Endodermal cell (in vitro differentiated cells): ENCODE measurements around the gene MXRA7. TPM values are rescaled to one million over a fixed set of nuclear protein-coding genes. Genes with fewer than 3 reads are reported as not detected.
A peak's percentile ranks its signal among the peaks of the same experiment; 100 is the strongest.
"Not testable (repeated sequence)": the region's sequence is repeated elsewhere in the genome, so short reads cannot be mapped to it uniquely, and the experiment has no call there.

Source experiments
- DNase-seq: peaks from one replicate; pipeline ENCODE4 v3.0.0-alpha.2; 2017
- H3K27ac ChIP-seq: 2 replicates; pipeline ENCODE4 v1.5.1; 2013; ENCODE audit warnings: mild to moderate bottlenecking, low read depth, low read length, moderate library complexity
- H3K27me3 ChIP-seq: 2 replicates; pipeline ENCODE4 v1.6.1; 2013; ENCODE audit warnings: mild to moderate bottlenecking, low read length, moderate library complexity; ENCODE audit not compliant: insufficient read depth, control insufficient read depth, poor library complexity, severe bottlenecking
- H3K36me3 ChIP-seq: 2 replicates; pipeline ENCODE4 v1.7.0; 2013; ENCODE audit warnings: mild to moderate bottlenecking, low read length, moderate library complexity; ENCODE audit not compliant: control insufficient read depth, insufficient read depth
- H3K4me1 ChIP-seq: one replicate; pipeline ENCODE4 v1.7.0; 2013; ENCODE audit warnings: low read length; ENCODE audit not compliant: control insufficient read depth, insufficient read depth
- H3K4me3 ChIP-seq: 2 replicates; pipeline ENCODE4 v1.5.1; 2013; ENCODE audit warnings: mild to moderate bottlenecking, low read length, moderate library complexity
- H3K9ac ChIP-seq: 2 replicates; pipeline ENCODE4 v1.6.1; 2013; ENCODE audit warnings: mild to moderate bottlenecking, low read length, moderate library complexity; ENCODE audit not compliant: poor library complexity, severe bottlenecking; ENCODE audit errors: extremely low read depth
- H3K9me3 ChIP-seq: 2 replicates; pipeline ENCODE4 v1.6.1; 2013; ENCODE audit warnings: mild to moderate bottlenecking, low read length, moderate library complexity; ENCODE audit not compliant: control insufficient read depth
- H3K27ac Mint-ChIP-seq: 2 replicates; pipeline ENCODE4 v1.8.0; 2020; ENCODE audit warnings: mixed read lengths
- H3K27me3 Mint-ChIP-seq: 2 replicates; pipeline ENCODE4 v1.8.0; 2021; ENCODE audit warnings: mild to moderate bottlenecking, mixed read lengths; ENCODE audit not compliant: insufficient read depth
- H3K36me3 Mint-ChIP-seq: 2 replicates; pipeline ENCODE4 v1.8.0; 2020; ENCODE audit warnings: low read depth, mixed read lengths
- H3K4me1 Mint-ChIP-seq: 2 replicates; pipeline ENCODE4 v1.8.0; 2020; ENCODE audit warnings: mixed read lengths
- H3K4me3 Mint-ChIP-seq: 2 replicates; pipeline ENCODE4 v1.8.0; 2020; ENCODE audit warnings: mild to moderate bottlenecking, moderate library complexity, mixed read lengths
- H3K9me3 Mint-ChIP-seq: 2 replicates; pipeline ENCODE4 v1.8.0; 2020; ENCODE audit warnings: mild to moderate bottlenecking, mixed read lengths
- WGBS, 2 experiments: methylation state at CpG; one replicate each; pipeline versions ENCODE4 v1.1.5 to v1.1.7; 2013; ENCODE audit warnings: missing lambda C conversion rate in 2 of 2, mixed read lengths in 1 of 2; ENCODE audit not compliant: insufficient coverage in 1 of 2, insufficient read length in 1 of 2; 5-methylcytosine and 5-hydroxymethylcytosine counted together
- total RNA-seq, 2 donors: library from RNA; stranded (reverse); fragmentation: NEBNext Ultra II Directional in 1 of 2; extraction: Animal tissue kit (Norgen Biotek cat#: 25700) in 1 of 2; gene quantifications; 2 replicates in 1 of 2; 3 replicates in 1 of 2; pipeline ENCODE4 v1.2.1, GENCODE V29; 2021
- TF ChIP-seq, protein P1 (sequence below): fragments of 200-600 bp; sonication (generic); conservative IDR thresholded peaks from 2 replicates; pipeline ENCODE4 v1.5.0; 2021; ENCODE audit warnings: antibody characterized with exemption, mild to moderate bottlenecking

The MXRA7 gene
- total RNA-seq, 2 donors from 2014 or later = 61.6 to 77.1 TPM

DNA sequence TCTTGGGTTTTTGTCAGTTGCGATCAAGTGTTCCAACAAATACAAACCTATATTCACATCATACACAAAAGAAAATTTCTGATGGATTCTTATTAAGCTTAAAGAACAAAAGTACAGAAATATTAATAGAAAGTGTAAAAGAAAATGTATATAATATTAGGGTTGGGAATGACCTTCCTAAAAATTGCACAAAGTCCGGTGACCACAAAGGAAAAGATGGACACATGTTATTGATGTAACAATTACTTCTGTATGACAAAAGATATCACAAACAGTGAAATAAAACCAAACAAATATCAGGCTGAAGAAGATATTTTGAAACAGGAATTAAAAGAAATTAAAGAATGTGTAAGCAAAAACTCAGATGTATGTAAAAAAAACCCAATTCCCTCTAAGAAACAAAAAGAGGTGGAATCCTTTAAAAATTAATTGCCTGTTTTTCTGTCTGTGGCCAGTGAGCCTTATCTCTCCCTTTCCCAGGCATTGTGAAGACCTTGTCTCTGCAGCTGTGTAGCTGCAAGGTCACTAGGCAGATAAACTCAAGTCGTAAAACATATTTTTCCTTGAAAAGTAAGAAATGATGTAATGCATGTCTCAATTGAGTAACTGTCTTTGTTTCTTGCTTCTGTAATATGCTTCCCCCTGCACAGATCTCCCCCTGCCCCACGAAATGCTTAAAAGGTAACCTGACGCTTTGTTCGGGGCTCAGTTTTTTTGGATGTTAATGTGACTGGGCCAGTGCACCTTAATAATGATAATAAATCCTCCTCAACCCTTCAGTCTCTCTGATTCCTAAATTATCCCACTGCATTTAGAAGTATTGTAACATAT is 70.0 kb downstream of the MXRA7 start:
- peaks cover 9% of the 10 kb centered on the region for H3K27me3 Mint-ChIP-seq
- Histone ChIP-seq H3K9ac (no peak overlapping the region), H3K36me3 (no peaks in the 10 kb centered on the region), H3K27ac (no peak overlapping the region), H3K27me3 (no peaks in the 10 kb centered on the region), H3K4me3 (no peak overlapping the region), H3K9me3 (no peaks in the 10 kb centered on the region), H3K4me1 (peaks cover 7% of the 10 kb centered on the region)
- WGBS, 2 experiments = 84% methylated on average over 5 of the region's 6 CpGs; no CpG with 5 or more reads in 1 of the 2 experiments
- no peak overlapping the region for H3K4me3 Mint-ChIP-seq
- H3K27ac Mint-ChIP-seq = peak overlapping the region; percentile 48
- peaks cover 21% of the 10 kb centered on the region for H3K4me1 Mint-ChIP-seq
- no peak for DNase-seq
- TF ChIP-seq, protein P1, sequence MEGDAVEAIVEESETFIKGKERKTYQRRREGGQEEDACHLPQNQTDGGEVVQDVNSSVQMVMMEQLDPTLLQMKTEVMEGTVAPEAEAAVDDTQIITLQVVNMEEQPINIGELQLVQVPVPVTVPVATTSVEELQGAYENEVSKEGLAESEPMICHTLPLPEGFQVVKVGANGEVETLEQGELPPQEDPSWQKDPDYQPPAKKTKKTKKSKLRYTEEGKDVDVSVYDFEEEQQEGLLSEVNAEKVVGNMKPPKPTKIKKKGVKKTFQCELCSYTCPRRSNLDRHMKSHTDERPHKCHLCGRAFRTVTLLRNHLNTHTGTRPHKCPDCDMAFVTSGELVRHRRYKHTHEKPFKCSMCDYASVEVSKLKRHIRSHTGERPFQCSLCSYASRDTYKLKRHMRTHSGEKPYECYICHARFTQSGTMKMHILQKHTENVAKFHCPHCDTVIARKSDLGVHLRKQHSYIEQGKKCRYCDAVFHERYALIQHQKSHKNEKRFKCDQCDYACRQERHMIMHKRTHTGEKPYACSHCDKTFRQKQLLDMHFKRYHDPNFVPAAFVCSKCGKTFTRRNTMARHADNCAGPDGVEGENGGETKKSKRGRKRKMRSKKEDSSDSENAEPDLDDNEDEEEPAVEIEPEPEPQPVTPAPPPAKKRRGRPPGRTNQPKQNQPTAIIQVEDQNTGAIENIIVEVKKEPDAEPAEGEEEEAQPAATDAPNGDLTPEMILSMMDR = no peak
- H3K36me3 Mint-ChIP-seq = no peaks in the 10 kb centered on the region
- no peaks in the 10 kb centered on the region for H3K9me3 Mint-ChIP-seq

DNA sequence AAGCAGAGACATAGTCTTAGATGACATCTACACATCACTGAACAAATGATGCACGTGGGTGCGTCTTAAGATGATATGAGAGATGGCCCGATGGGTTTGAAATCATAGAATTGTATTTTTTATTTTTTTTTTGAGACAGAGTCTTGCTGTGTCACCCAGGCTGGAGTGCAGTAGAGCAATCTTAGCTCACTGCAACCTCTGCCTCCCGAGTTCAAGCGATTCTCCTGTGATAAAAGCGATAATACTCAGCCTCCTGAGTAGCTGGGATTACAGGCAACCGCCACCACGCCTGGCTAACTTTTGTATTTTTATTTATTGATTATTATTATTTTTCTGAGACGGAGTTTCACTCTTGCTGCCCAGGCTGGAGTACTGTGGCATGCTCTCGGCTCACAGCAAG is 72.5 kb downstream of the MXRA7 start:
- Mint-ChIP-seq H3K4me1 (peaks cover 25% of the 10 kb centered on the region), H3K9me3 (no peaks in the 10 kb centered on the region), H3K27me3 (peaks cover 2% of the 10 kb centered on the region), H3K27ac (no peak overlapping the region), H3K4me3 (no peak overlapping the region), H3K36me3 (no peaks in the 10 kb centered on the region)
- no peaks in the 10 kb centered on the region for H3K27me3 ChIP-seq
- DNase-seq = no peak
- 90 to 98% methylated on average over 8 of the region's 10 CpGs for WGBS, 2 experiments
- H3K9me3 ChIP-seq = no peaks in the 10 kb centered on the region
- no peak overlapping the region for H3K9ac ChIP-seq
- TF ChIP-seq, protein P1 = no peak
- H3K4me3 ChIP-seq = no peak overlapping the region
- H3K36me3 ChIP-seq = no peaks in the 10 kb centered on the region
- peaks cover 7% of the 10 kb centered on the region for H3K4me1 ChIP-seq
- H3K27ac ChIP-seq = no peak overlapping the region

DNA sequence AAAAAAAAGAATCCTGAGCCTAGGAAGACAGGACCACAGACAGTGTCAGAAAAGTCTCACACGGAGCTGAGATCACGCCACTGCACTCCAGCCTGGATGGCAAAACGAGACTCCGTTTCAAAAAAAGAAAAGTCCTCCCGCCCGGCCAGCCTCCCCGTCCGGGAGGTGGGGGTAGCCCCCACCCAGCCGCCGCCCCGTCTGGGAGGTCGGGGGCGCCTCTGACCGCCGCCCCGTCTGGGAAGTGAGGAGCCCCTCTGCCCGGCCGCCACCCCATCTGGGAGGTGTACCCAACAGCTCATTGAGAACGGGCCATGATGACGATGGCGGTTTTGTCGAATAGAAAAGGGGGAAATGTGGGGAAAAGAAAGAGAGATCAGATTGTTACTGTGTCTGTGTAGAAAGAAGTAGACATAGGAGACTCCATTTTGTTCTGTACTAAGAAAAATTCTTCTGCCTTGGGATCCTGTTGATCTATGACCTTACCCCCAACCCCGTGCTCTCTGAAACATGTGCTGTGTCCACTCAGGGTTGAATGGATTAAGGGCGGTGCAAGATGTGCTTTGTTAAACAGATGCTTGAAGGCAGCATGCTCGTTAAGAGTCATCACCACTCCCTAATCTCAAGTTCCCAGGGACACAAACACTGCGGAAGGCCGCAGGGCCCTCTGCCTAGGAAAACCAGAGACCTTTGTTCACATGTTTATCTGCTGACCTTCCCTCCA is 74.1 kb downstream of the MXRA7 start:
- not testable (repeated sequence) for H3K9me3 ChIP-seq, DNase-seq, H3K27me3 Mint-ChIP-seq, H3K9me3 Mint-ChIP-seq, H3K36me3 ChIP-seq, H3K27me3 ChIP-seq, H3K36me3 Mint-ChIP-seq, H3K4me3 ChIP-seq, H3K9ac ChIP-seq, H3K4me3 Mint-ChIP-seq, H3K4me1 ChIP-seq, H3K27ac Mint-ChIP-seq
- WGBS, 2 experiments = 92 to 94% methylated on average over 2 to 18 of the region's 27 CpGs
- peaks cover 29% of the 10 kb centered on the region for H3K4me1 Mint-ChIP-seq
- peak overlapping the region; percentile 76 for H3K27ac ChIP-seq
